Suppressor macrophage (primary cell): Measurements from ENCODE around the gene C22orf39.

Experiments used
- DNase-seq, 4 experiments: peaks; one replicate each; pipeline ENCODE4 v3.0.0-alpha.2; 2020 to 2022

Gene C22orf39

GRCh38 chr22:19477321-19478044 lies 30.0 kb upstream of the C22orf39 start:
- peak in 2 of 4 experiments; percentile 6 to 30 for DNase-seq

- DNase-seq: no peak
Observed at GRCh38 chr22:19476023-19476422, 28.5 kb upstream of the C22orf39 start.

GRCh38 chr22:19473578-19473977 lies 26.1 kb upstream of the C22orf39 start:
- DNase-seq: no peak

GRCh38 chr22:19472233-19472632 lies 24.7 kb upstream of the C22orf39 start:
- no peak for DNase-seq

- DNase-seq: no peak
Observed at GRCh38 chr22:19471572-19471971, 24.1 kb upstream of the C22orf39 start.

GRCh38 chr22:19470010-19470409 lies 22.5 kb upstream of the C22orf39 start:
- DNase-seq: no peak

GRCh38 chr22:19469421-19469820 lies 21.9 kb upstream of the C22orf39 start:
- DNase-seq: no peak

- no peak for DNase-seq
Observed at GRCh38 chr22:19467912-19468311, 20.4 kb upstream of the C22orf39 start.

- DNase-seq: no peak
Observed at GRCh38 chr22:19466848-19467752, 19.6 kb upstream of the C22orf39 start.

GRCh38 chr22:19466126-19466716 lies 18.7 kb upstream of the C22orf39 start:
- DNase-seq: no peak

- DNase-seq: no peak
Observed at GRCh38 chr22:19464975-19465374, 17.5 kb upstream of the C22orf39 start.

GRCh38 chr22:19464546-19464945 lies 17.0 kb upstream of the C22orf39 start:
- no peak for DNase-seq

GRCh38 chr22:19463491-19464469 lies 16.3 kb upstream of the C22orf39 start:
- DNase-seq: no peak

- DNase-seq: no peak
Observed at GRCh38 chr22:19463008-19463407, 15.5 kb upstream of the C22orf39 start.

GRCh38 chr22:19461506-19461905 lies 14.0 kb upstream of the C22orf39 start:
- no peak for DNase-seq

GRCh38 chr22:19460036-19460435 lies 12.5 kb upstream of the C22orf39 start:
- DNase-seq: no peak

- DNase-seq: no peak
Observed at GRCh38 chr22:19457828-19458428, 10.4 kb upstream of the C22orf39 start.

GRCh38 chr22:19456541-19456940 lies 9.0 kb upstream of the C22orf39 start:
- DNase-seq: no peak

GRCh38 chr22:19455585-19456370 lies 8.3 kb upstream of the C22orf39 start:
- no peak for DNase-seq

- DNase-seq: no peak
Observed at GRCh38 chr22:19455033-19455432, 7.5 kb upstream of the C22orf39 start.

- DNase-seq: no peak
Observed at GRCh38 chr22:19454156-19454555, 6.6 kb upstream of the C22orf39 start.
